GM12878 (cell line): ENCODE results near the gene MMP20. TPM values are rescaled to one million over a fixed set of nuclear protein-coding genes. Genes with fewer than 3 reads are reported as not detected.

Source experiments
- ATAC-seq: fragments of 200-7000 bp; cut with Tn5 transposase; 3 replicates; pipeline ENCODE4 v1.9.1; 2020; ENCODE audit warnings: mild to moderate bottlenecking, moderate library complexity
- BruUV-seq: library from RNA; stranded (reverse); fragments of 400-500 nt; replicated peaks from 2 replicates; lab custom pipeline; 2021; lab: Mats Ljungman, UMichigan
- CTCF ChIA-PET: fragments of 300-600 bp; sonication (Branson Sonifier 250); formaldehyde crosslinking; extraction: SDS; loops from one replicate; lab custom pipeline; 2021; ENCODE audit warnings: inconsistent platforms; lab: Yijun Ruan, JAX
- POLR2A ChIA-PET: fragments of 350-600 bp; formaldehyde crosslinking; extraction: SDS; loops from one replicate; lab custom pipeline; 2021; ENCODE audit warnings: inconsistent platforms; lab: Charles Lee
- RAD21 ChIA-PET: fragments of 300-600 bp; sonication (Branson Sonifier 250); formaldehyde crosslinking; loops from one replicate; lab custom pipeline; 2023; ENCODE audit warnings: antibody characterized with exemption; ENCODE audit not compliant: unreplicated experiment; lab: Charles Lee
- SMC1A ChIA-PET: fragments of 300-600 bp; sonication (Branson Sonifier 250); formaldehyde crosslinking; loops from one replicate; lab custom pipeline; 2023; ENCODE audit not compliant: unreplicated experiment, uncharacterized antibody; lab: Charles Lee
- DNase-seq: peaks from one replicate; pipeline ENCODE4 v3.0.0-alpha.2; 2011; ENCODE audit warnings: low read depth, low spot score
- FAIRE-seq: peaks from 3 replicates; lab custom pipeline; 2011; peaks lifted over from hg19 to GRCh38; lab: Jason Lieb, UNC
- H2AFZ ChIP-seq: 2 replicates; pipeline ENCODE4 v1.6.0; 2011; ENCODE audit warnings: low read depth, low read length, control low read depth; ENCODE audit not compliant: control insufficient read depth
- H3K27ac ChIP-seq: 2 replicates; pipeline ENCODE4 v1.5.1; 2011; ENCODE audit warnings: control low read depth; ENCODE audit not compliant: control insufficient read depth, insufficient read depth
- H3K27me3 ChIP-seq, 2 experiments: replicated peaks in 1 of 2; 2 replicates each; pipeline versions ENCODE4 v1.6.0 to v1.6.1; 2011; ENCODE audit warnings: low read length in 1 of 2; ENCODE audit not compliant: control insufficient read depth in 2 of 2, insufficient read depth in 2 of 2
- H3K36me3 ChIP-seq, 2 experiments: 2 replicates each; pipeline ENCODE4 v1.5.1; 2011; ENCODE audit warnings: low read length in 1 of 2; ENCODE audit not compliant: control insufficient read depth in 2 of 2, insufficient read depth in 2 of 2
- H3K4me1 ChIP-seq: 2 replicates; pipeline ENCODE4 v1.6.1; 2011; ENCODE audit warnings: mild to moderate bottlenecking, low read length, moderate library complexity, mixed read lengths; ENCODE audit not compliant: control insufficient read depth, insufficient read depth
- H3K4me2 ChIP-seq: 2 replicates; pipeline ENCODE4 v1.6.0; 2011; ENCODE audit warnings: control low read depth; ENCODE audit not compliant: control insufficient read depth, insufficient read depth
- H3K4me3 ChIP-seq: fragments of 200-600 bp; sonication (generic); 2 replicates; pipeline ENCODE4 v1.5.1; 2016
- H3K79me2 ChIP-seq: 2 replicates; pipeline ENCODE4 v1.6.0; 2011; ENCODE audit warnings: low read length; ENCODE audit not compliant: control insufficient read depth, insufficient read depth
- H3K9ac ChIP-seq: 2 replicates; pipeline ENCODE4 v1.8.0; 2011; ENCODE audit warnings: low read length, control low read depth, mixed read lengths; ENCODE audit not compliant: control insufficient read depth, insufficient read depth
- H3K9me3 ChIP-seq: replicated peaks from 3 replicates; pipeline ENCODE4 v1.5.1; 2011; ENCODE audit warnings: mild to moderate bottlenecking, low read length; ENCODE audit not compliant: control insufficient read depth, insufficient read depth
- H4K20me1 ChIP-seq: 2 replicates; pipeline ENCODE4 v1.6.0; 2011; ENCODE audit not compliant: control insufficient read depth, insufficient read depth
- CBX5 ChIP-seq: sonication (generic); IDR thresholded peaks from 2 replicates; pipeline ENCODE4 v1.6.1; 2016; ENCODE audit warnings: low read depth, moderate library complexity, mild to moderate bottlenecking, inconsistent platforms
- CHD1 ChIP-seq: IDR thresholded peaks from 2 replicates; pipeline ENCODE4 v1.6.1; 2012; ENCODE audit warnings: low read depth, low read length, improper control_type of control experiment
- FOXK2 ChIP-seq: fragments of 450-650 bp; IDR thresholded peaks from 2 replicates; pipeline ENCODE4 v1.6.1; 2017; ENCODE audit warnings: mild to moderate bottlenecking, moderate library complexity
- LARP7 ChIP-seq: fragments of 450-650 bp; IDR thresholded peaks from 2 replicates; pipeline ENCODE4 v1.6.1; 2017; ENCODE audit warnings: mild to moderate bottlenecking
- PAX5 ChIP-seq: IDR thresholded peaks from 2 replicates; pipeline ENCODE4 v1.6.1; 2011; ENCODE audit warnings: low read depth, low read length, borderline replicate concordance
- POU2F2 ChIP-seq: IDR thresholded peaks from 3 replicates; pipeline ENCODE4 v1.6.1; 2011; ENCODE audit warnings: low read depth, mild to moderate bottlenecking, low read length, borderline replicate concordance
- RB1 ChIP-seq: fragments of 450-650 bp; formaldehyde crosslinking; IDR thresholded peaks from 2 replicates; pipeline ENCODE4 v1.6.1; 2017; ENCODE audit warnings: mild to moderate bottlenecking, borderline replicate concordance
- RUNX3 ChIP-seq: IDR thresholded peaks from 2 replicates; pipeline ENCODE4 v1.6.1; 2012; ENCODE audit warnings: low read length, inconsistent platforms
- SIX5 ChIP-seq: IDR thresholded peaks from 2 replicates; pipeline ENCODE4 v1.6.1; 2011; ENCODE audit warnings: mild to moderate bottlenecking, low read depth, low read length, moderate library complexity; ENCODE audit not compliant: severe bottlenecking
- SRF ChIP-seq, 2 experiments: IDR thresholded peaks; 2 replicates each; pipeline ENCODE4 v1.6.1; 2011; ENCODE audit warnings: low read depth in 2 of 2, low read length in 2 of 2, mild to moderate bottlenecking in 1 of 2, moderate library complexity in 1 of 2
- STAT3 ChIP-seq: IDR thresholded peaks from 2 replicates; pipeline ENCODE4 v1.6.1; 2011; ENCODE audit warnings: low read depth, low read length, improper control_type of control experiment
- WGBS: methylation state at CpG from one replicate; pipeline ENCODE4 v1.1.6; 2016; ENCODE audit warnings: low lambda C conversion rate; ENCODE audit not compliant: insufficient replicate concordance, insufficient coverage; ENCODE audit errors: missing lambda C conversion rate; 5-methylcytosine and 5-hydroxymethylcytosine counted together
- in situ Hi-C: fragments of 300-500 bp; cut with MboI; formaldehyde crosslinking; loops from 9 replicates; pipeline ENCODE4 v1.14.3; 2018; ENCODE audit warnings: mixed read lengths
- intact Hi-C: fragments of 100-400 bp; cut with micrococcal nuclease; formaldehyde crosslinking; loops from one replicate; pipeline ENCODE4 v1.14.2; 2022; ENCODE audit not compliant: unreplicated experiment
- polyA plus RNA-seq, 11 experiments: library from polyadenylated mRNA; depleted of rRNA in 4 of 11; unstranded in 6 of 11; stranded (reverse) in 5 of 11; fragments of >200 nt; fragmentation: Nextera tagmentation in 4 of 11; fragmentation: Illumina TruSeq in 1 of 11; extraction: Ambion mirVana in 4 of 11; extraction: Trizol in 1 of 11; gene quantifications; 1 replicate in 1 of 11; 2 replicates in 10 of 11; pipeline versions ENCODE4 v1.2.1 to v1.2.3, GENCODE V29; 2011 to 2016; ENCODE audit warnings: inconsistent platforms in 2 of 11, missing spikeins in 2 of 11, low read depth in 1 of 11
- total RNA-seq, 4 experiments: library from RNA; depleted of rRNA in 3 of 4; stranded (reverse); fragments of >200 nt in 3 of 4; fragmentation: Illumina TruSeq in 1 of 4; extraction: Trizol in 1 of 4; gene quantifications; 2 replicates each; pipeline versions ENCODE4 v1.2.1 to v1.2.3, GENCODE V29; 2013 to 2021
- TF ChIP-seq, protein P1 (sequence below): fragments of 450-650 bp; IDR thresholded peaks from 2 replicates; pipeline ENCODE4 v1.6.1; 2017; ENCODE audit warnings: mild to moderate bottlenecking
- TF ChIP-seq, protein P2 (sequence below): fragments of 450-650 bp; conservative IDR thresholded peaks from 2 replicates; pipeline ENCODE4 v1.6.1; 2017; ENCODE audit warnings: mild to moderate bottlenecking, moderate library complexity
- TF ChIP-seq, protein P3 (sequence below): fragments of 450-650 bp; IDR thresholded peaks from 2 replicates; pipeline ENCODE4 v1.6.1; 2017; ENCODE audit warnings: antibody characterized with exemption, mild to moderate bottlenecking, moderate library complexity
- TF ChIP-seq, protein P4 (sequence below): IDR thresholded peaks from 2 replicates; pipeline ENCODE4 v1.6.1; 2012; ENCODE audit warnings: low read length, inconsistent platforms

MMP20 gene
- total and polyA plus RNA-seq, 10 of the 15 experiments (the other 5 are each of a cell fraction or from before 2014, with no cell fraction given): 0.10 to 0.57 (median 0.19) TPM; not detected in 2

DNA sequence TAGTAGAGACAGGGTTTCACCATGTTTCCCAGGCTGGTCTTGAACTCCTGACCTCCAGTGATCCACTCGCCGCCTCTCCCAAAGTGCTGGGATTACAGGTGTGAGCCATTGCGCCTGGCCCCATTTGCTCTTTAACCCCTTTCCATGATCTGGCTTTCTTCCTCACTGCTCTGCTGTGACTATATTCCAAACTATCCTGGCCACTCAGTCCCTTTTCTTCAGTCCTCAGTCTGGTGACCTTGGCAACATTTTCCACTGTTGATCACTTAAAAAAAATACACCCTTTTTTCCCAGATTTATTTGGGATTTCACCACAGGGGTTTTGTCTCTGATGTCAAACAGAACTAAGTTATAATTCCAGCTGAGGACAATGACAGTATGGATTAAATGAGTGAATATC lies 24.5 kb downstream of the MMP20 start:
- Histone ChIP-seq H3K4me3 (no peak overlapping the region), H3K9ac (no peak overlapping the region), H3K4me1 (peaks cover 3% of the 10 kb centered on the region; the same call in 1 of the 2 replicates), H3K79me2 (no peaks in the 10 kb centered on the region), H3K27ac (no peak overlapping the region), H4K20me1 (no peaks in the 10 kb centered on the region), H3K9me3 (no peaks in the 10 kb centered on the region; the same call in 2 of the 3 replicates), H2AFZ (no peak overlapping the region), H3K4me2 (no peak overlapping the region), H3K36me3 (no peaks in the 10 kb centered on the region), H3K27me3 (no peaks in the 10 kb centered on the region)
- no TSS peak for BruUV-seq
- ChIA-PET SMC1A (interaction anchor here (1.0 to 19.4 kb wide), 10 partner anchors 9 to 205 kb away, joined by 3 to 399 read pairs (median 5); no protein-coding TSS in a partner anchor), CTCF (interaction anchor here (0.5 to 11.7 kb wide), 8 partner anchors 9 to 336 kb away, joined by 3 to 130 read pairs (median 3); no protein-coding TSS in a partner anchor), POLR2A (interaction anchor here (0.7 to 2.3 kb wide), 7 partner anchors 10 to 53 kb away, joined by 3 to 12 read pairs (median 4); no protein-coding TSS in a partner anchor), RAD21 (interaction anchor here (0.9 to 9.6 kb wide), 6 partner anchors 9 to 55 kb away, joined by 5 to 94 read pairs (median 12); no protein-coding TSS in a partner anchor)
- FAIRE-seq: no peak
- in situ Hi-C loops: no loop called here
- intact Hi-C loops: no loop called here
- no peak for DNase-seq
- no peak for ATAC-seq
- 93% methylated on average over 3 of the region's 3 CpGs for WGBS
- no peak for TF ChIP-seq SRF (IDR thresholded peaks at IDR 0.05; ENCODE audit: low read depth in 2 of 2, low read length in 2 of 2)
- no peak for TF ChIP-seq STAT3
- TF ChIP-seq RUNX3: no peak
- no peak for TF ChIP-seq PAX5
- no peak for TF ChIP-seq CHD1
- TF ChIP-seq CBX5: no peak
- no peak for TF ChIP-seq LARP7
- no peak for TF ChIP-seq POU2F2
- TF ChIP-seq, protein P1, sequence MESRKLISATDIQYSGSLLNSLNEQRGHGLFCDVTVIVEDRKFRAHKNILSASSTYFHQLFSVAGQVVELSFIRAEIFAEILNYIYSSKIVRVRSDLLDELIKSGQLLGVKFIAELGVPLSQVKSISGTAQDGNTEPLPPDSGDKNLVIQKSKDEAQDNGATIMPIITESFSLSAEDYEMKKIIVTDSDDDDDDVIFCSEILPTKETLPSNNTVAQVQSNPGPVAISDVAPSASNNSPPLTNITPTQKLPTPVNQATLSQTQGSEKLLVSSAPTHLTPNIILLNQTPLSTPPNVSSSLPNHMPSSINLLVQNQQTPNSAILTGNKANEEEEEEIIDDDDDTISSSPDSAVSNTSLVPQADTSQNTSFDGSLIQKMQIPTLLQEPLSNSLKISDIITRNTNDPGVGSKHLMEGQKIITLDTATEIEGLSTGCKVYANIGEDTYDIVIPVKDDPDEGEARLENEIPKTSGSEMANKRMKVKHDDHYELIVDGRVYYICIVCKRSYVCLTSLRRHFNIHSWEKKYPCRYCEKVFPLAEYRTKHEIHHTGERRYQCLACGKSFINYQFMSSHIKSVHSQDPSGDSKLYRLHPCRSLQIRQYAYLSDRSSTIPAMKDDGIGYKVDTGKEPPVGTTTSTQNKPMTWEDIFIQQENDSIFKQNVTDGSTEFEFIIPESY: no peak
- no peak for TF ChIP-seq RB1
- TF ChIP-seq, protein P2, sequence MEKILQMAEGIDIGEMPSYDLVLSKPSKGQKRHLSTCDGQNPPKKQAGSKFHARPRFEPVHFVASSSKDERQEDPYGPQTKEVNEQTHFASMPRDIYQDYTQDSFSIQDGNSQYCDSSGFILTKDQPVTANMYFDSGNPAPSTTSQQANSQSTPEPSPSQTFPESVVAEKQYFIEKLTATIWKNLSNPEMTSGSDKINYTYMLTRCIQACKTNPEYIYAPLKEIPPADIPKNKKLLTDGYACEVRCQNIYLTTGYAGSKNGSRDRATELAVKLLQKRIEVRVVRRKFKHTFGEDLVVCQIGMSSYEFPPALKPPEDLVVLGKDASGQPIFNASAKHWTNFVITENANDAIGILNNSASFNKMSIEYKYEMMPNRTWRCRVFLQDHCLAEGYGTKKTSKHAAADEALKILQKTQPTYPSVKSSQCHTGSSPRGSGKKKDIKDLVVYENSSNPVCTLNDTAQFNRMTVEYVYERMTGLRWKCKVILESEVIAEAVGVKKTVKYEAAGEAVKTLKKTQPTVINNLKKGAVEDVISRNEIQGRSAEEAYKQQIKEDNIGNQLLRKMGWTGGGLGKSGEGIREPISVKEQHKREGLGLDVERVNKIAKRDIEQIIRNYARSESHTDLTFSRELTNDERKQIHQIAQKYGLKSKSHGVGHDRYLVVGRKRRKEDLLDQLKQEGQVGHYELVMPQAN: no peak
- TF ChIP-seq SIX5: no peak
- TF ChIP-seq, protein P3, sequence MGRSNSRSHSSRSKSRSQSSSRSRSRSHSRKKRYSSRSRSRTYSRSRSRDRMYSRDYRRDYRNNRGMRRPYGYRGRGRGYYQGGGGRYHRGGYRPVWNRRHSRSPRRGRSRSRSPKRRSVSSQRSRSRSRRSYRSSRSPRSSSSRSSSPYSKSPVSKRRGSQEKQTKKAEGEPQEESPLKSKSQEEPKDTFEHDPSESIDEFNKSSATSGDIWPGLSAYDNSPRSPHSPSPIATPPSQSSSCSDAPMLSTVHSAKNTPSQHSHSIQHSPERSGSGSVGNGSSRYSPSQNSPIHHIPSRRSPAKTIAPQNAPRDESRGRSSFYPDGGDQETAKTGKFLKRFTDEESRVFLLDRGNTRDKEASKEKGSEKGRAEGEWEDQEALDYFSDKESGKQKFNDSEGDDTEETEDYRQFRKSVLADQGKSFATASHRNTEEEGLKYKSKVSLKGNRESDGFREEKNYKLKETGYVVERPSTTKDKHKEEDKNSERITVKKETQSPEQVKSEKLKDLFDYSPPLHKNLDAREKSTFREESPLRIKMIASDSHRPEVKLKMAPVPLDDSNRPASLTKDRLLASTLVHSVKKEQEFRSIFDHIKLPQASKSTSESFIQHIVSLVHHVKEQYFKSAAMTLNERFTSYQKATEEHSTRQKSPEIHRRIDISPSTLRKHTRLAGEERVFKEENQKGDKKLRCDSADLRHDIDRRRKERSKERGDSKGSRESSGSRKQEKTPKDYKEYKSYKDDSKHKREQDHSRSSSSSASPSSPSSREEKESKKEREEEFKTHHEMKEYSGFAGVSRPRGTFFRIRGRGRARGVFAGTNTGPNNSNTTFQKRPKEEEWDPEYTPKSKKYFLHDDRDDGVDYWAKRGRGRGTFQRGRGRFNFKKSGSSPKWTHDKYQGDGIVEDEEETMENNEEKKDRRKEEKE: no peak
- no peak for TF ChIP-seq FOXK2
- TF ChIP-seq, protein P4, sequence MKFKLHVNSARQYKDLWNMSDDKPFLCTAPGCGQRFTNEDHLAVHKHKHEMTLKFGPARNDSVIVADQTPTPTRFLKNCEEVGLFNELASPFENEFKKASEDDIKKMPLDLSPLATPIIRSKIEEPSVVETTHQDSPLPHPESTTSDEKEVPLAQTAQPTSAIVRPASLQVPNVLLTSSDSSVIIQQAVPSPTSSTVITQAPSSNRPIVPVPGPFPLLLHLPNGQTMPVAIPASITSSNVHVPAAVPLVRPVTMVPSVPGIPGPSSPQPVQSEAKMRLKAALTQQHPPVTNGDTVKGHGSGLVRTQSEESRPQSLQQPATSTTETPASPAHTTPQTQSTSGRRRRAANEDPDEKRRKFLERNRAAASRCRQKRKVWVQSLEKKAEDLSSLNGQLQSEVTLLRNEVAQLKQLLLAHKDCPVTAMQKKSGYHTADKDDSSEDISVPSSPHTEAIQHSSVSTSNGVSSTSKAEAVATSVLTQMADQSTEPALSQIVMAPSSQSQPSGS: no peak
